HCT116 (cell line): ENCODE data around the gene NLRP6. TPM values are rescaled to one million over a fixed set of nuclear protein-coding genes. Genes with fewer than 3 reads are reported as not detected.
"Not testable (repeated sequence)": the region's sequence is repeated elsewhere in the genome, so short reads cannot be mapped to it uniquely, and the experiment has no call there.

ENCODE experiments used
- ATAC-seq: fragments of 200-7000 bp; cut with Tn5 transposase; 2 replicates; pipeline ENCODE4 v1.9.1; 2020; ENCODE audit warnings: mild to moderate bottlenecking, moderate library complexity
- BruUV-seq: library from RNA; stranded (reverse); fragments of 400-500 nt; replicated peaks from 2 replicates; lab custom pipeline; 2021; lab: Mats Ljungman, UMichigan
- CTCF ChIA-PET: fragments of 300-600 bp; sonication (Branson Sonifier 250); formaldehyde crosslinking; loops from one replicate; lab custom pipeline; 2021; ENCODE audit warnings: antibody characterized with exemption; lab: Charles Lee
- POLR2A ChIA-PET: fragments of 300-600, 350-600 bp; sonication (Branson Sonifier 250); formaldehyde crosslinking; loops from one replicate; lab custom pipeline; 2021; ENCODE audit warnings: antibody characterized with exemption; lab: Charles Lee
- RAD21 ChIA-PET, 2 experiments: fragments of 300-600 bp; sonication (Branson Sonifier 250); formaldehyde crosslinking; loops; one replicate each; lab custom pipeline; 2023; ENCODE audit warnings: low total read pairs in 2 of 2; ENCODE audit not compliant: uncharacterized antibody in 2 of 2, unreplicated experiment in 2 of 2, low non-redundant PET in 1 of 2; lab: Charles Lee
- DNase-seq: peaks from one replicate; pipeline ENCODE4 v3.0.0-alpha.2; 2010; ENCODE audit warnings: low read depth, low spot score
- H2AFZ ChIP-seq: fragments of 200-600 bp; shearing (Covaris generic), sonication (generic); 2 replicates; pipeline ENCODE4 v1.6.1; 2017; ENCODE audit warnings: low read depth, mixed run types, mixed read lengths, antibody characterized with exemption, low read length; ENCODE audit not compliant: poor library complexity, severe bottlenecking
- H3K27ac ChIP-seq: 2 replicates; pipeline ENCODE4 v1.5.1; 2012; ENCODE audit warnings: low read depth, low read length
- H3K27me3 ChIP-seq: fragments of 200-600 bp; sonication (generic); 2 replicates; pipeline ENCODE4 v1.6.1; 2016; ENCODE audit warnings: mixed run types, low read length, mixed read lengths; ENCODE audit not compliant: insufficient read depth
- H3K36me3 ChIP-seq, 2 experiments: fragments of 200-500 bp in 1 of 2; fragments of 200-600 bp in 1 of 2; sonication (Bioruptor generic) in 1 of 2; sonication (generic) in 1 of 2; 2 replicates each; pipeline versions ENCODE4 v1.5.1 to v1.6.1; 2014 to 2016; ENCODE audit warnings: low read length in 2 of 2, inconsistent platforms in 1 of 2, mixed read lengths in 1 of 2, mixed run types in 1 of 2; ENCODE audit not compliant: insufficient read depth in 2 of 2, control insufficient read depth in 1 of 2
- H3K4me1 ChIP-seq, 2 experiments: fragments of 200-600 bp in 1 of 2; sonication (generic) in 1 of 2; 2 replicates each; pipeline versions ENCODE4 v1.5.1 to v1.6.1; 2012 to 2017; ENCODE audit warnings: low read length in 2 of 2, inconsistent platforms in 1 of 2, mild to moderate bottlenecking in 1 of 2, mixed read lengths in 1 of 2, mixed run types in 1 of 2, moderate library complexity in 1 of 2; ENCODE audit not compliant: insufficient read depth in 2 of 2, control insufficient read depth in 1 of 2
- H3K4me2 ChIP-seq: fragments of 200-600 bp; sonication (generic); 2 replicates; pipeline ENCODE4 v1.6.1; 2017; ENCODE audit warnings: mixed run types, low read length, mixed read lengths
- H3K4me3 ChIP-seq, 2 experiments: fragments of 200-600 bp in 1 of 2; sonication (generic) in 1 of 2; replicated peaks in 1 of 2; 2 replicates each; pipeline ENCODE4 v1.5.1; 2011 to 2016; ENCODE audit warnings: low read length in 2 of 2, control low read depth in 1 of 2, low read depth in 1 of 2, mild to moderate bottlenecking in 1 of 2, mixed read lengths in 1 of 2, mixed run types in 1 of 2
- H3K79me2 ChIP-seq: fragments of 200-600 bp; sonication (generic); 2 replicates; pipeline ENCODE4 v1.6.1; 2017; ENCODE audit warnings: mild to moderate bottlenecking, mixed run types, low read length, moderate library complexity, mixed read lengths; ENCODE audit not compliant: insufficient read depth
- H3K9ac ChIP-seq: fragments of 200-600 bp; sonication (generic); 2 replicates; pipeline ENCODE4 v1.6.1; 2016; ENCODE audit warnings: low read length, mixed read lengths
- H3K9me2 ChIP-seq: fragments of 200-600 bp; sonication (generic), shearing (Covaris generic); 2 replicates; pipeline ENCODE4 v1.6.1; 2017; ENCODE audit warnings: mixed run types, mild to moderate bottlenecking, moderate library complexity; ENCODE audit not compliant: insufficient read depth
- H3K9me3 ChIP-seq, 2 experiments: fragments of 200-500 bp in 1 of 2; fragments of 200-600 bp in 1 of 2; sonication (Bioruptor generic) in 1 of 2; sonication (generic) in 1 of 2; 2 replicates each; pipeline ENCODE4 v1.6.1; 2014 to 2017; ENCODE audit warnings: low read length in 2 of 2, mixed read lengths in 2 of 2, inconsistent platforms in 1 of 2, low read depth in 1 of 2, mild to moderate bottlenecking in 1 of 2, mixed run types in 1 of 2, moderate library complexity in 1 of 2; ENCODE audit not compliant: control insufficient read depth in 1 of 2, insufficient read depth in 1 of 2
- H4K20me1 ChIP-seq: fragments of 200-600 bp; sonication (generic), shearing (Covaris generic); 2 replicates; pipeline ENCODE4 v1.6.1; 2017; ENCODE audit warnings: mixed run types, mild to moderate bottlenecking, moderate library complexity; ENCODE audit not compliant: insufficient read depth
- EZH2phosphoT487 ChIP-seq: fragments of 200-600 bp; IDR thresholded peaks from 2 replicates; pipeline ENCODE4 v1.6.1; 2018; ENCODE audit warnings: antibody characterized with exemption, borderline replicate concordance
- JUND ChIP-seq: IDR thresholded peaks from 2 replicates; pipeline ENCODE4 v1.6.1; 2012
- SRF ChIP-seq: IDR thresholded peaks from 2 replicates; pipeline ENCODE4 v1.6.1; 2012; ENCODE audit warnings: low read depth
- TCF7L2 ChIP-seq: IDR thresholded peaks from 2 replicates; pipeline ENCODE4 v1.7.0; 2011; ENCODE audit warnings: borderline replicate concordance, inconsistent platforms; ENCODE audit not compliant: insufficient read depth, insufficient read length; ENCODE audit errors: extremely low read depth
- intact Hi-C: fragments of 100-400 bp; cut with micrococcal nuclease; formaldehyde crosslinking; loops from 2 replicates; pipeline ENCODE4 v1.10.0; 2022
- total RNA-seq: library from RNA; stranded (reverse); gene quantifications from one replicate; pipeline ENCODE4 v1.2.1, GENCODE V29; 2021; ENCODE audit not compliant: unreplicated experiment
- TF ChIP-seq, protein P1 (sequence below), 3 experiments: fragments of 200-600 bp in 1 of 3; sonication (generic) in 1 of 3; IDR thresholded peaks in 2 of 3; conservative IDR thresholded peaks in 1 of 3; 2 replicates each; pipeline ENCODE4 v1.5.1; 2012 to 2017; ENCODE audit warnings: low read depth in 2 of 3, low read length in 2 of 3, antibody characterized with exemption in 1 of 3, borderline replicate concordance in 1 of 3, control low read depth in 1 of 3, mild to moderate bottlenecking in 1 of 3, mixed read lengths in 1 of 3, mixed run types in 1 of 3, moderate library complexity in 1 of 3; ENCODE audit not compliant: insufficient read depth in 1 of 3
- TF ChIP-seq, protein P2 (sequence below): IDR thresholded peaks from 2 replicates; pipeline ENCODE4 v1.6.1; 2011; ENCODE audit warnings: mild to moderate bottlenecking, low read length, moderate library complexity; ENCODE audit not compliant: insufficient replicate concordance; ENCODE audit errors: extremely low read depth
- TF ChIP-seq, protein P3 (sequence below): IDR thresholded peaks from 2 replicates; pipeline ENCODE4 v1.6.1; 2012

Gene NLRP6
- total RNA-seq, 1 experiment from 2014 or later = not detected

DNA sequence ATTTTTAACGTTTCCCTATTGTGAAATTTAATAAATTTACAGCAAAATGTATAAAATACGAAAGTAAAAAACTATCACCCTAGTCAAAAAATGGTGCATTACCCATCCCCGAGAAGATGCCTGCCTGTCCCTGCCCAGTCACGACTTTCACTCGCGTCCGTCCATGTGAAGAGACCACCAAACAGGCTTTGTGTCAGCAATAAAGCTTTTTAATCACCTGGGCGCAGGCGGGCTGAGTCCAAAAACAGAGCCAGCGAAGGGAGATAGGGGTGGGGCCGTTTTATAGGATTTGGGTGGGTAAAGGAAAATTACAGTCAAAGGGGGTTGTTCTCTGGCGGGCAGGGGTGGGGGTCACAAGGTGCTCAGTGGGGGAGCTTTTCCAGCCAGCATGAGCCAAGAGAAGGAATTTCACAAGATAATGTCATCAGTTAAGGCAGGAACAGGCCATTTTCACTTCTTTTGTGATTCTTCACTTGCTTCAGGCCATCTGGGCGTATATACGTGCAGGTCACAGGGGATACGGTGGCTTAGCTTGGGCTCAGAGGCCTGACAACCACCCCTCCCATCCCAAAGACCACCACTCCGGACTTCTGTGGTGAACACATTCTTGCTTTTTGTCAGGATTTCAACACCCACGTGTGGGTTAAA, 55.5 kb downstream of the NLRP6 start:
- BruUV-seq, RAD21 ChIA-PET, H3K4me3 ChIP-seq, H3K4me2 ChIP-seq, H3K36me3 ChIP-seq, H2AFZ ChIP-seq, H4K20me1 ChIP-seq, H3K27ac ChIP-seq, DNase-seq, H3K27me3 ChIP-seq, ATAC-seq, intact Hi-C loops, H3K9me3 ChIP-seq, H3K9me2 ChIP-seq, H3K9ac ChIP-seq, CTCF ChIA-PET, POLR2A ChIA-PET, H3K4me1 ChIP-seq, H3K79me2 ChIP-seq: not testable (repeated sequence)

DNA sequence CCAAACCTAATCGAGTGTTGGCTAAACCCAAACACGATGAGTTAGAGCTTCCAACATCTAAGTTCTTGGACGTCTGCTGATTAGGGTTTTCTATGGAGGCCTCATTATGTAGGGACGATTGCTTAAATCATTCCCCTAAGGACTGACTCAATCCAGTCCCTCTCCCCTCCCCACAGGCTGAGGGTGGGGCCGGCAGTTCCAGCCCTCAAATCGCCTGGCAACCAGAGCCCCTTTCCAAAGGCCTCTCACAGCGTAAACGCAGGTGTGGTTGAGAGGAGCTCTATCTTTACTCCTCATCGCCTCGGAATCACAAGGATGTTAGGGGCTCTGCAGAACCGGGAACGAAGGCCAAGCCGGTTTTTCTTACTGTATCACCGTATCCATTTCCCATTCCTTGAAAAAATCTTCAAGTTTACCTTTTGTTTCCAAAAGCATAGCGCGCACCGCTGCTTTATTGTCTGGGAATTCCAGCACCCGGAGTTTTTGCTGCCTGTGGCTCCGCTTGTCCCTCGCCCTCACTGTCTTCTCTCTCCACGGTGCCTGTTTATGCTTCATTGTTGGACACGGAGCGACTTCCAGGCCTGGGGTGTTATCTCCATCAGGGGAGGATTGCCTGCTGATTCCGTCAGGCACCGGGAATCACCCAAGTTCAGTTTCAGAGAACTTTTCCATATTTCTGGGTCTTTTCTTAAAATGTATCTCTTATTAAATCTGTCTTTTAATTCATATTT, 56.2 kb downstream of the NLRP6 start:
- DNase-seq (no peak), ATAC-seq (no peak)
- POLR2A ChIA-PET = no interaction called here
- Histone ChIP-seq H3K9ac (no peak overlapping the region), H3K4me3 (no peak overlapping the region), H3K4me1 (peaks cover 0 to 3% of the 10 kb centered on the region in 2 experiments; a peak in 2 of 4 replicates), H3K36me3 (no peaks in the 10 kb centered on the region), H3K27me3 (no peaks in the 10 kb centered on the region), H3K79me2 (no peaks in the 10 kb centered on the region), H3K4me2 (no peak overlapping the region), H2AFZ (no peak overlapping the region), H4K20me1 (no peaks in the 10 kb centered on the region), H3K27ac (no peak overlapping the region), H3K9me2 (no peaks in the 10 kb centered on the region), H3K9me3 (no peaks in the 10 kb centered on the region; a peak in 1 of 4 replicates)
- BruUV-seq = no TSS peak
- CTCF ChIA-PET = no interaction called here
- RAD21 ChIA-PET = no interaction called here
- intact Hi-C loops = no loop called here
- TF ChIP-seq EZH2phosphoT487 (no peak), TCF7L2 (no peak), SRF (no peak), JUND (no peak)
- TF ChIP-seq, protein P1, sequence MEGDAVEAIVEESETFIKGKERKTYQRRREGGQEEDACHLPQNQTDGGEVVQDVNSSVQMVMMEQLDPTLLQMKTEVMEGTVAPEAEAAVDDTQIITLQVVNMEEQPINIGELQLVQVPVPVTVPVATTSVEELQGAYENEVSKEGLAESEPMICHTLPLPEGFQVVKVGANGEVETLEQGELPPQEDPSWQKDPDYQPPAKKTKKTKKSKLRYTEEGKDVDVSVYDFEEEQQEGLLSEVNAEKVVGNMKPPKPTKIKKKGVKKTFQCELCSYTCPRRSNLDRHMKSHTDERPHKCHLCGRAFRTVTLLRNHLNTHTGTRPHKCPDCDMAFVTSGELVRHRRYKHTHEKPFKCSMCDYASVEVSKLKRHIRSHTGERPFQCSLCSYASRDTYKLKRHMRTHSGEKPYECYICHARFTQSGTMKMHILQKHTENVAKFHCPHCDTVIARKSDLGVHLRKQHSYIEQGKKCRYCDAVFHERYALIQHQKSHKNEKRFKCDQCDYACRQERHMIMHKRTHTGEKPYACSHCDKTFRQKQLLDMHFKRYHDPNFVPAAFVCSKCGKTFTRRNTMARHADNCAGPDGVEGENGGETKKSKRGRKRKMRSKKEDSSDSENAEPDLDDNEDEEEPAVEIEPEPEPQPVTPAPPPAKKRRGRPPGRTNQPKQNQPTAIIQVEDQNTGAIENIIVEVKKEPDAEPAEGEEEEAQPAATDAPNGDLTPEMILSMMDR (IDR thresholded peaks at IDR 0.05 in 2 of 3, conservative IDR thresholded peaks at IDR 0.05 in 1 of 3; ENCODE audit: borderline replicate concordance in 1 of 3, insufficient read depth in 1 of 3, low read depth in 2 of 3, low read length in 2 of 3) = no peak
- TF ChIP-seq, protein P2, sequence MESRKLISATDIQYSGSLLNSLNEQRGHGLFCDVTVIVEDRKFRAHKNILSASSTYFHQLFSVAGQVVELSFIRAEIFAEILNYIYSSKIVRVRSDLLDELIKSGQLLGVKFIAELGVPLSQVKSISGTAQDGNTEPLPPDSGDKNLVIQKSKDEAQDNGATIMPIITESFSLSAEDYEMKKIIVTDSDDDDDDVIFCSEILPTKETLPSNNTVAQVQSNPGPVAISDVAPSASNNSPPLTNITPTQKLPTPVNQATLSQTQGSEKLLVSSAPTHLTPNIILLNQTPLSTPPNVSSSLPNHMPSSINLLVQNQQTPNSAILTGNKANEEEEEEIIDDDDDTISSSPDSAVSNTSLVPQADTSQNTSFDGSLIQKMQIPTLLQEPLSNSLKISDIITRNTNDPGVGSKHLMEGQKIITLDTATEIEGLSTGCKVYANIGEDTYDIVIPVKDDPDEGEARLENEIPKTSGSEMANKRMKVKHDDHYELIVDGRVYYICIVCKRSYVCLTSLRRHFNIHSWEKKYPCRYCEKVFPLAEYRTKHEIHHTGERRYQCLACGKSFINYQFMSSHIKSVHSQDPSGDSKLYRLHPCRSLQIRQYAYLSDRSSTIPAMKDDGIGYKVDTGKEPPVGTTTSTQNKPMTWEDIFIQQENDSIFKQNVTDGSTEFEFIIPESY = no peak
- TF ChIP-seq, protein P3, sequence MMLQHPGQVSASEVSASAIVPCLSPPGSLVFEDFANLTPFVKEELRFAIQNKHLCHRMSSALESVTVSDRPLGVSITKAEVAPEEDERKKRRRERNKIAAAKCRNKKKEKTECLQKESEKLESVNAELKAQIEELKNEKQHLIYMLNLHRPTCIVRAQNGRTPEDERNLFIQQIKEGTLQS = no peak
